Activated B cell treated with CpG ODN at 0.5 μM for 24 hours (primary cell): ENCODE measurements around the gene TLE2. TPM values are rescaled to one million over a fixed set of nuclear protein-coding genes. Genes with fewer than 3 reads are reported as not detected.
"Not testable (repeated sequence)": the region's sequence is repeated elsewhere in the genome, so short reads cannot be mapped to it uniquely, and the experiment has no call there.

ENCODE experiments used
- ATAC-seq: fragments of 200-7000 bp; cut with Tn5 transposase; one replicate; pipeline ENCODE4 v1.10.0; 2021; ENCODE audit warnings: low read depth, mild to moderate bottlenecking, moderate library complexity
- CTCF ChIA-PET: fragments of 350-600 bp; sonication (Branson Sonifier 250); formaldehyde crosslinking; loops from one replicate; lab custom pipeline; 2021; ENCODE audit warnings: antibody characterized with exemption; lab: Charles Lee
- POLR2A ChIA-PET: fragments of 350-600 bp; sonication (Branson Sonifier 250); formaldehyde crosslinking; loops from one replicate; lab custom pipeline; 2021; ENCODE audit warnings: antibody characterized with exemption; lab: Charles Lee
- DNase-seq: peaks from one replicate; pipeline ENCODE4 v3.0.0; 2022
- H3K27ac Mint-ChIP-seq: one replicate; pipeline ENCODE4 v1.8.0; 2020; ENCODE audit warnings: mixed read lengths
- H3K27me3 Mint-ChIP-seq: one replicate; pipeline ENCODE4 v1.8.0; 2021; ENCODE audit warnings: mixed read lengths
- H3K36me3 Mint-ChIP-seq: one replicate; pipeline ENCODE4 v1.8.0; 2021; ENCODE audit warnings: low read depth, mixed read lengths
- H3K4me1 Mint-ChIP-seq: one replicate; pipeline ENCODE4 v1.8.0; 2021; ENCODE audit warnings: mixed read lengths
- H3K4me3 Mint-ChIP-seq: one replicate; pipeline ENCODE4 v1.8.0; 2020; ENCODE audit warnings: mild to moderate bottlenecking, mixed read lengths
- H3K9me3 Mint-ChIP-seq: one replicate; pipeline ENCODE4 v1.8.0; 2020; ENCODE audit warnings: mixed read lengths
- CTCF ChIP-seq: fragments of 200-600 bp; IDR thresholded peaks from one replicate; pipeline ENCODE4 v1.8.0; 2022; ENCODE audit warnings: antibody characterized with exemption, mild to moderate bottlenecking
- intact Hi-C: fragments of 100-400 bp; cut with micrococcal nuclease; formaldehyde crosslinking; loops from one replicate; pipeline ENCODE4 v1.15.1; 2024
- total RNA-seq: library from RNA; stranded (reverse); gene quantifications from 2 replicates; pipeline ENCODE4 v1.2.3, GENCODE V29; 2022

Gene TLE2
- total RNA-seq, 1 donor from 2014 or later, result 0.58 TPM

GRCh38 chr19:2973229-2973628 lies 55.9 kb downstream of the TLE2 start:
- ChIA-PET POLR2A (interaction anchor here (0.6 kb wide), 1 partner anchor 71 kb away, joined by 3 read pairs; no protein-coding TSS in a partner anchor), CTCF (interaction anchor here (1.3 kb wide), 1 partner anchor 10 kb away, joined by 3 read pairs; no protein-coding TSS in a partner anchor)
- intact Hi-C loops, result no loop called here
- no peaks in the 10 kb centered on the region for H3K9me3 Mint-ChIP-seq
- no peak for TF ChIP-seq CTCF
- no peaks in the 10 kb centered on the region for H3K36me3 Mint-ChIP-seq
- peaks cover 39% of the 10 kb centered on the region for H3K4me1 Mint-ChIP-seq
- no peak overlapping the region for H3K4me3 Mint-ChIP-seq
- no peak for ATAC-seq
- DNase-seq, result no peak
- H3K27me3 Mint-ChIP-seq, result peaks cover 6% of the 10 kb centered on the region
- H3K27ac Mint-ChIP-seq, result no peak overlapping the region

- ChIA-PET POLR2A (no interaction called here), CTCF (no interaction called here)
- ATAC-seq (no peak), DNase-seq (no peak)
- H3K27ac Mint-ChIP-seq, result no peak overlapping the region
- H3K9me3 Mint-ChIP-seq, result no peaks in the 10 kb centered on the region
- no peak for TF ChIP-seq CTCF
- H3K4me3 Mint-ChIP-seq, result no peak overlapping the region
- H3K4me1 Mint-ChIP-seq, result peaks cover 47% of the 10 kb centered on the region
- intact Hi-C loops, result no loop called here
- no peaks in the 10 kb centered on the region for H3K36me3 Mint-ChIP-seq
- H3K27me3 Mint-ChIP-seq, result peaks cover 6% of the 10 kb centered on the region
Measured at GRCh38 chr19:2970201-2970835, 58.8 kb downstream of the TLE2 start.

- Mint-ChIP-seq H3K27ac (peak overlapping the region; percentile 53), H3K4me3 (no peak overlapping the region), H3K36me3 (no peaks in the 10 kb centered on the region), H3K27me3 (peaks cover 2% of the 10 kb centered on the region), H3K9me3 (no peaks in the 10 kb centered on the region), H3K4me1 (peaks cover 42% of the 10 kb centered on the region)
- ChIA-PET POLR2A (interaction anchor here (0.7 kb wide), 1 partner anchor 303 kb away, joined by 9 read pairs; no protein-coding TSS in a partner anchor), CTCF (interaction anchor here (1.3 kb wide), 1 partner anchor 12 kb away, joined by 3 read pairs; no protein-coding TSS in a partner anchor)
- DNase-seq (no peak), ATAC-seq (no peak)
- no peak for TF ChIP-seq CTCF
- intact Hi-C loops, result no loop called here
Measured at GRCh38 chr19:2969104-2969504, 60.0 kb downstream of the TLE2 start.

GRCh38 chr19:2967972-2968371 lies 61.1 kb downstream of the TLE2 start:
- H3K27ac Mint-ChIP-seq, result no peak overlapping the region
- no peaks in the 10 kb centered on the region for H3K36me3 Mint-ChIP-seq
- peaks cover 44% of the 10 kb centered on the region for H3K4me1 Mint-ChIP-seq
- no peaks in the 10 kb centered on the region for H3K9me3 Mint-ChIP-seq
- peaks cover 2% of the 10 kb centered on the region for H3K27me3 Mint-ChIP-seq
- POLR2A ChIA-PET, result interaction anchor here (0.5 to 1.2 kb wide), 3 partner anchors 17 to 468 kb away, joined by 3 to 6 read pairs (median 3); no protein-coding TSS in a partner anchor
- intact Hi-C loops, result no loop called here
- H3K4me3 Mint-ChIP-seq, result no peak overlapping the region
- ATAC-seq, result no peak
- CTCF ChIA-PET, result no interaction called here
- no peak for TF ChIP-seq CTCF
- no peak for DNase-seq

- POLR2A ChIA-PET, result interaction anchor here (0.6 to 1.1 kb wide), 7 partner anchors 13 to 405 kb away, joined by 3 to 7 read pairs (median 5); no protein-coding TSS in a partner anchor
- no peak for TF ChIP-seq CTCF
- H3K27me3 Mint-ChIP-seq, result no peaks in the 10 kb centered on the region
- H3K27ac Mint-ChIP-seq, result no peak overlapping the region
- H3K4me1 Mint-ChIP-seq, result peaks cover 42% of the 10 kb centered on the region
- H3K4me3 Mint-ChIP-seq, result no peak overlapping the region
- no peak for DNase-seq
- intact Hi-C loops, result no loop called here
- H3K9me3 Mint-ChIP-seq, result no peaks in the 10 kb centered on the region
- CTCF ChIA-PET, result interaction anchor here (1.0 to 3.7 kb wide), 5 partner anchors 13 to 164 kb away, joined by 3 to 18 read pairs (median 4); no protein-coding TSS in a partner anchor
- ATAC-seq, result no peak
- H3K36me3 Mint-ChIP-seq, result no peaks in the 10 kb centered on the region
Measured at GRCh38 chr19:2964874-2965273, 64.2 kb downstream of the TLE2 start.

GRCh38 chr19:2963631-2964030 lies 65.4 kb downstream of the TLE2 start:
- POLR2A ChIA-PET, result interaction anchor here (1.5 kb wide), 1 partner anchor 140 kb away, joined by 4 read pairs; no protein-coding TSS in a partner anchor
- H3K27me3 Mint-ChIP-seq, H3K4me3 Mint-ChIP-seq, H3K9me3 Mint-ChIP-seq, H3K36me3 Mint-ChIP-seq, DNase-seq, ATAC-seq, H3K27ac Mint-ChIP-seq: not testable (repeated sequence)
- peaks cover 33% of the 10 kb centered on the region for H3K4me1 Mint-ChIP-seq
- intact Hi-C loops, result loop anchor here (2.0 kb wide), 1 partner anchor 97 kb away; no protein-coding TSS in a partner anchor
- CTCF ChIA-PET, result interaction anchor here (1.1 to 3.7 kb wide), 7 partner anchors 12 to 340 kb away, joined by 3 to 32 read pairs (median 10); no protein-coding TSS in a partner anchor
